Ishikawa (cell line): ENCODE measurements around the gene SHB.

ENCODE experiments used
- CEBPB ChIP-seq: IDR thresholded peaks from 2 replicates; pipeline ENCODE4 v1.6.1; 2012
- CREB1 ChIP-seq: IDR thresholded peaks from 2 replicates; pipeline ENCODE4 v1.6.1; 2012; ENCODE audit warnings: low read depth
- MAX ChIP-seq: IDR thresholded peaks from 2 replicates; pipeline ENCODE4 v1.6.1; 2012
- RAD21 ChIP-seq: IDR thresholded peaks from 2 replicates; pipeline ENCODE4 v1.6.1; 2012; ENCODE audit warnings: low read depth
- REST ChIP-seq: IDR thresholded peaks from 2 replicates; pipeline ENCODE4 v1.6.1; 2012; ENCODE audit warnings: low read depth, mild to moderate bottlenecking
- TAF1 ChIP-seq: IDR thresholded peaks from 2 replicates; pipeline ENCODE4 v1.6.1; 2012; ENCODE audit warnings: low read depth, mild to moderate bottlenecking
- USF1 ChIP-seq: IDR thresholded peaks from 2 replicates; pipeline ENCODE4 v1.6.1; 2012

GRCh38 chr9:37876376-37876775 is 192.7 kb downstream of the SHB start:
- no peak for TF ChIP-seq RAD21
- no peak for TF ChIP-seq REST
- no peak for TF ChIP-seq MAX
- TF ChIP-seq TAF1 = no peak
- no peak for TF ChIP-seq CEBPB
- no peak for TF ChIP-seq USF1
- TF ChIP-seq CREB1 = no peak
